Esophagus (tissue), 2 donors: ENCODE measurements around the gene MAN1A2. TPM values are rescaled to one million over a fixed set of nuclear protein-coding genes. Genes with fewer than 3 reads are reported as not detected.
"Not testable (repeated sequence)": the region's sequence is repeated elsewhere in the genome, so short reads cannot be mapped to it uniquely, and the experiment has no call there.

ENCODE experiments used
- H3K27ac ChIP-seq, 2 donors: one replicate each; pipeline ENCODE4 v1.5.1; 2013; ENCODE audit warnings: low read depth in 2 of 2, mild to moderate bottlenecking in 2 of 2, inconsistent platforms in 1 of 2, low read length in 1 of 2, moderate library complexity in 1 of 2
- H3K27me3 ChIP-seq, 2 donors: one replicate each; pipeline ENCODE4 v1.6.1; 2013; ENCODE audit warnings: low read length in 2 of 2, control low read depth in 1 of 2, mild to moderate bottlenecking in 1 of 2; ENCODE audit not compliant: insufficient read depth in 2 of 2, control insufficient read depth in 1 of 2
- H3K36me3 ChIP-seq, 2 donors: one replicate each; pipeline ENCODE4 v1.6.1; 2013; ENCODE audit warnings: low read length in 1 of 2; ENCODE audit not compliant: control insufficient read depth in 2 of 2, insufficient read depth in 2 of 2
- H3K4me1 ChIP-seq, 2 donors: one replicate each; pipeline ENCODE4 v1.6.1; 2013; ENCODE audit warnings: low read length in 1 of 2; ENCODE audit not compliant: control insufficient read depth in 2 of 2, insufficient read depth in 2 of 2
- H3K4me3 ChIP-seq, 2 donors: one replicate each; pipeline ENCODE4 v1.5.1; 2013; ENCODE audit warnings: low read length in 2 of 2, mild to moderate bottlenecking in 2 of 2, low read depth in 1 of 2, moderate library complexity in 1 of 2
- H3K9me3 ChIP-seq, 2 donors: one replicate each; pipeline ENCODE4 v1.6.1; 2013; ENCODE audit warnings: mild to moderate bottlenecking in 2 of 2, low read depth in 1 of 2, low read length in 1 of 2, moderate library complexity in 1 of 2; ENCODE audit not compliant: control insufficient read depth in 2 of 2, insufficient read depth in 1 of 2
- WGBS, 2 donors: extraction: QIAGEN DNeasy Blood & Tissue Kit; methylation state at CpG; one replicate each; pipeline ENCODE4 v1.1.7; 2013; 5-methylcytosine and 5-hydroxymethylcytosine counted together
- polyA plus RNA-seq, 2 donors: library from polyadenylated mRNA; stranded (reverse); fragments of 200-250 nt; gene quantifications; one replicate each; pipeline ENCODE4 v1.2.3, GENCODE V29; 2013
- donor health status: healthy with polysubstance abuse.
- donor health status: Bipolar disorder and iron deficiency.

MAN1A2 gene
- polyA plus RNA-seq, 2 donors: 4.7 to 6.2 TPM

- Histone ChIP-seq H3K36me3 (no peaks in the 10 kb centered on the region), H3K4me1 (peaks cover 2 to 4% of the 10 kb centered on the region in 2 donors), H3K4me3 (no peak overlapping the region), H3K27ac (no peak overlapping the region), H3K9me3 (no peaks in the 10 kb centered on the region), H3K27me3 (no peaks in the 10 kb centered on the region)
- WGBS, 2 donors: 91 to 93% methylated on average over 6 of the region's 6 CpGs
Observed at GRCh38 chr1:117540532-117540931, 173.3 kb downstream of the MAN1A2 start.

- H3K36me3 ChIP-seq: no peaks in the 10 kb centered on the region
- 54% methylated on average over 5 of the region's 5 CpGs for WGBS, 2 donors
- H3K27ac ChIP-seq: no peak overlapping the region
Observed at GRCh38 chr1:117541003-117541402, 173.8 kb downstream of the MAN1A2 start.

GRCh38 chr1:117541585-117541984 lies 174.3 kb downstream of the MAN1A2 start:
- Histone ChIP-seq H3K36me3 (no peaks in the 10 kb centered on the region), H3K27ac (no peak overlapping the region)
- 52 to 57% methylated on average over 5 of the region's 5 CpGs for WGBS, 2 donors

More at GRCh38 chr1:117541003-117541402, 173.8 kb downstream of the MAN1A2 start:
- Histone ChIP-seq H3K4me3 (no peak overlapping the region), H3K27me3 (no peaks in the 10 kb centered on the region), H3K9me3 (no peaks in the 10 kb centered on the region), H3K4me1 (peaks cover 2 to 4% of the 10 kb centered on the region in 2 donors)

DNA sequence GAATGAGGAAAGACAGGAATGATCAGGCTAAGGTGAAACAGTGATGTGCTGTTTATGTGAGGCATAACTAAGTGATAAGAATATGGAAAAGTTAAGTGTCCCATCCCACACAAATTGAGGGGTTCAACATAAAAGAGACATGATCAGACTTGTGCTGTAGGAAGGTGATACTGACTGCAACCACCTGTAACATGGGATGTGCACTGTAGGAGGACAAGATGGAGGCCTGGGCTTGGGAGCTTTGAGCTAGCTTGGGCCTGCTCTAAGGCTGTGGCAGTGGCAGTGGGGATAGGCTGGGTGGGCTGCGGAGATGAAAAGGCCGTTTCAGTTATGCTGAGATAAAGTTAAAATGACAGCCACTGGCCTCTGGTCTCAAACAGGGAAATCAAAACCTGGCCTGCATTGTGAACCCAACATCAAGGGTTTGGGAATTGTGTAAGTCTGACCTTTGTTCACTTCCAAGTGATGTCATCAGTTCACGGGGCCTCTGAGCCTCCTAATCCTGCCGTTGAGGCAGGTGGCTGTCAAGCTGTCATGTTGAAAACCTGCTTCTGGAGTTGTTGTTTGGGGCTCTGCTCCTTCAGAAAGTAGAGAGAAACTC lies 177.4 kb downstream of the MAN1A2 start:
- Histone ChIP-seq H3K9me3 (no peaks in the 10 kb centered on the region), H3K27me3 (no peaks in the 10 kb centered on the region), H3K4me3 (no peak overlapping the region), H3K36me3 (no peaks in the 10 kb centered on the region), H3K4me1 (peaks cover 2 to 4% of the 10 kb centered on the region in 2 donors), H3K27ac (no peak overlapping the region)
- WGBS, 2 donors: 51 to 68% methylated on average over 4 of the region's 4 CpGs

More at GRCh38 chr1:117541585-117541984, 174.3 kb downstream of the MAN1A2 start:
- no peak overlapping the region for H3K4me3 ChIP-seq
- H3K4me1 ChIP-seq: peaks cover 2 to 4% of the 10 kb centered on the region in 2 donors
- no peaks in the 10 kb centered on the region for H3K27me3 ChIP-seq
- H3K9me3 ChIP-seq: no peaks in the 10 kb centered on the region

GRCh38 chr1:117546467-117546866 lies 179.2 kb downstream of the MAN1A2 start:
- H3K27ac ChIP-seq: no peak overlapping the region
- 77 to 85% methylated on average over 2 of the region's 2 CpGs for WGBS, 2 donors
- no peaks in the 10 kb centered on the region for H3K36me3 ChIP-seq
- H3K9me3 ChIP-seq: no peaks in the 10 kb centered on the region
- H3K4me3 ChIP-seq: no peak overlapping the region
- no peaks in the 10 kb centered on the region for H3K27me3 ChIP-seq
- H3K4me1 ChIP-seq: no peaks in the 10 kb centered on the region

- Histone ChIP-seq H3K9me3 (no peaks in the 10 kb centered on the region), H3K36me3 (no peaks in the 10 kb centered on the region), H3K27me3 (no peaks in the 10 kb centered on the region), H3K4me1 (no peaks in the 10 kb centered on the region), H3K4me3 (no peak overlapping the region), H3K27ac (no peak overlapping the region)
Observed at GRCh38 chr1:117553471-117553870, 186.2 kb downstream of the MAN1A2 start.

DNA sequence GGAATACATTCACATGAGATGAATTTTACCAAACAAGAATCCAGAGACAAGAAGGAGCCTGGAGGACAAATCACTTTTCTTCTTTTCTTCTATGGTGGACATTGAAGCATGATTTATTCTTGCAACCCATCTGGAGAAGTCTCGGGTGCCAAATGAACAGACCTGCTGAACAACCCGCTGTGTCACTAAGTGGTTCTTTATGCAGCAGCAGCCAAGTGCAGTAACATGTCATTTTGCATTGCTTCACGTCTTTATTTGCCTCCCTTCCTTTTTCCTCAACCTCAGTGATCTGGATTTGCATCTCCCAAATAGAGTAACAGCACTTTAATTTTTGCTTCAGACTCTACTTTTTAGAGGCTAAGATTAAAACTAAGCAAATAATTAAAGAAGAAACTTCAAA lies 188.6 kb downstream of the MAN1A2 start:
- Histone ChIP-seq H3K36me3 (no peaks in the 10 kb centered on the region), H3K27me3 (no peaks in the 10 kb centered on the region), H3K4me3 (no peak overlapping the region), H3K9me3 (peaks cover 0 to 2% of the 10 kb centered on the region in 2 donors), H3K4me1 (no peaks in the 10 kb centered on the region), H3K27ac (no peak overlapping the region)
- 75 to 76% methylated on average over 3 of the region's 3 CpGs for WGBS, 2 donors

GRCh38 chr1:117556341-117556740 lies 189.1 kb downstream of the MAN1A2 start:
- H3K4me1 ChIP-seq: no peaks in the 10 kb centered on the region
- no peaks in the 10 kb centered on the region for H3K27me3 ChIP-seq
- no peaks in the 10 kb centered on the region for H3K36me3 ChIP-seq
- peaks cover 0 to 2% of the 10 kb centered on the region in 2 donors for H3K9me3 ChIP-seq
- H3K4me3 ChIP-seq: no peak overlapping the region
- H3K27ac ChIP-seq: no peak overlapping the region

- Histone ChIP-seq H3K9me3 (peaks cover 0 to 2% of the 10 kb centered on the region in 2 donors), H3K36me3 (no peaks in the 10 kb centered on the region), H3K4me1 (no peaks in the 10 kb centered on the region), H3K27ac (no peak overlapping the region), H3K4me3 (no peak overlapping the region), H3K27me3 (no peaks in the 10 kb centered on the region)
Observed at GRCh38 chr1:117556976-117557375, 189.7 kb downstream of the MAN1A2 start.

GRCh38 chr1:117558451-117558850 lies 191.2 kb downstream of the MAN1A2 start:
- H3K4me3 ChIP-seq, H3K27ac ChIP-seq, H3K4me1 ChIP-seq, H3K36me3 ChIP-seq, H3K9me3 ChIP-seq, H3K27me3 ChIP-seq: not testable (repeated sequence)
